GM12878 (cell line): ENCODE data around the gene COL23A1. TPM values are rescaled to one million over a fixed set of nuclear protein-coding genes. Genes with fewer than 3 reads are reported as not detected.

Experiments used
- ATAC-seq: fragments of 200-7000 bp; cut with Tn5 transposase; 3 replicates; pipeline ENCODE4 v1.9.1; 2020; ENCODE audit warnings: mild to moderate bottlenecking, moderate library complexity
- BruUV-seq: library from RNA; stranded (reverse); fragments of 400-500 nt; replicated peaks from 2 replicates; lab custom pipeline; 2021; lab: Mats Ljungman, UMichigan
- CTCF ChIA-PET: fragments of 300-600 bp; sonication (Branson Sonifier 250); formaldehyde crosslinking; extraction: SDS; loops from one replicate; lab custom pipeline; 2021; ENCODE audit warnings: inconsistent platforms; lab: Yijun Ruan, JAX
- POLR2A ChIA-PET: fragments of 350-600 bp; formaldehyde crosslinking; extraction: SDS; loops from one replicate; lab custom pipeline; 2021; ENCODE audit warnings: inconsistent platforms; lab: Charles Lee
- RAD21 ChIA-PET: fragments of 300-600 bp; sonication (Branson Sonifier 250); formaldehyde crosslinking; loops from one replicate; lab custom pipeline; 2023; ENCODE audit warnings: antibody characterized with exemption; ENCODE audit not compliant: unreplicated experiment; lab: Charles Lee
- SMC1A ChIA-PET: fragments of 300-600 bp; sonication (Branson Sonifier 250); formaldehyde crosslinking; loops from one replicate; lab custom pipeline; 2023; ENCODE audit not compliant: unreplicated experiment, uncharacterized antibody; lab: Charles Lee
- DNase-seq: peaks from one replicate; pipeline ENCODE4 v3.0.0-alpha.2; 2011; ENCODE audit warnings: low read depth, low spot score
- FAIRE-seq: peaks from 3 replicates; lab custom pipeline; 2011; peaks lifted over from hg19 to GRCh38; lab: Jason Lieb, UNC
- H2AFZ ChIP-seq: 2 replicates; pipeline ENCODE4 v1.6.0; 2011; ENCODE audit warnings: low read depth, low read length, control low read depth; ENCODE audit not compliant: control insufficient read depth
- H3K27ac ChIP-seq: 2 replicates; pipeline ENCODE4 v1.5.1; 2011; ENCODE audit warnings: control low read depth; ENCODE audit not compliant: control insufficient read depth, insufficient read depth
- H3K27me3 ChIP-seq, 2 experiments: replicated peaks in 1 of 2; 2 replicates each; pipeline versions ENCODE4 v1.6.0 to v1.6.1; 2011; ENCODE audit warnings: low read length in 1 of 2; ENCODE audit not compliant: control insufficient read depth in 2 of 2, insufficient read depth in 2 of 2
- H3K36me3 ChIP-seq, 2 experiments: 2 replicates each; pipeline ENCODE4 v1.5.1; 2011; ENCODE audit warnings: low read length in 1 of 2; ENCODE audit not compliant: control insufficient read depth in 2 of 2, insufficient read depth in 2 of 2
- H3K4me1 ChIP-seq: 2 replicates; pipeline ENCODE4 v1.6.1; 2011; ENCODE audit warnings: mild to moderate bottlenecking, low read length, moderate library complexity, mixed read lengths; ENCODE audit not compliant: control insufficient read depth, insufficient read depth
- H3K4me2 ChIP-seq: 2 replicates; pipeline ENCODE4 v1.6.0; 2011; ENCODE audit warnings: control low read depth; ENCODE audit not compliant: control insufficient read depth, insufficient read depth
- H3K4me3 ChIP-seq: fragments of 200-600 bp; sonication (generic); 2 replicates; pipeline ENCODE4 v1.5.1; 2016
- H3K79me2 ChIP-seq: 2 replicates; pipeline ENCODE4 v1.6.0; 2011; ENCODE audit warnings: low read length; ENCODE audit not compliant: control insufficient read depth, insufficient read depth
- H3K9ac ChIP-seq: 2 replicates; pipeline ENCODE4 v1.8.0; 2011; ENCODE audit warnings: low read length, control low read depth, mixed read lengths; ENCODE audit not compliant: control insufficient read depth, insufficient read depth
- H3K9me3 ChIP-seq: replicated peaks from 3 replicates; pipeline ENCODE4 v1.5.1; 2011; ENCODE audit warnings: mild to moderate bottlenecking, low read length; ENCODE audit not compliant: control insufficient read depth, insufficient read depth
- H4K20me1 ChIP-seq: 2 replicates; pipeline ENCODE4 v1.6.0; 2011; ENCODE audit not compliant: control insufficient read depth, insufficient read depth
- BACH1 ChIP-seq: fragments of 450-650 bp; IDR thresholded peaks from 2 replicates; pipeline ENCODE4 v1.6.1; 2017; ENCODE audit warnings: mild to moderate bottlenecking, borderline replicate concordance
- BCL11A ChIP-seq: IDR thresholded peaks from 2 replicates; pipeline ENCODE4 v1.6.1; 2011; ENCODE audit warnings: low read depth, low read length
- DPF2 ChIP-seq: fragments of 450-650 bp; IDR thresholded peaks from 2 replicates; pipeline ENCODE4 v1.6.1; 2017; ENCODE audit warnings: mild to moderate bottlenecking
- HDAC6 ChIP-seq: fragments of 200-600 bp; sonication (generic); IDR thresholded peaks from one replicate; pipeline ENCODE4 v1.8.0; 2017; ENCODE audit warnings: antibody characterized with exemption; ENCODE audit not compliant: unreplicated experiment
- IKZF1 ChIP-seq: fragments of 450-650 bp; conservative IDR thresholded peaks from 2 replicates; pipeline ENCODE4 v1.6.1; 2017; ENCODE audit warnings: antibody characterized with exemption, mild to moderate bottlenecking
- MTA3 ChIP-seq: IDR thresholded peaks from 2 replicates; pipeline ENCODE4 v1.6.1; 2012; ENCODE audit warnings: low read length, inconsistent platforms, borderline replicate concordance
- POLR2A ChIP-seq: IDR thresholded peaks from 2 replicates; pipeline ENCODE4 v1.6.1; 2011; ENCODE audit warnings: low read depth, mild to moderate bottlenecking, low read length
- SMAD5 ChIP-seq: IDR thresholded peaks from 2 replicates; pipeline ENCODE4 v1.6.1; 2016; ENCODE audit warnings: antibody characterized with exemption, low read depth
- SMARCA5 ChIP-seq: fragments of 450-650 bp; IDR thresholded peaks from 2 replicates; pipeline ENCODE4 v1.6.1; 2017; ENCODE audit warnings: mild to moderate bottlenecking
- SREBF1 ChIP-seq: IDR thresholded peaks from 2 replicates; pipeline ENCODE4 v1.6.1; 2012; ENCODE audit warnings: mild to moderate bottlenecking, low read length
- YBX1 ChIP-seq: fragments of 450-650 bp; IDR thresholded peaks from 2 replicates; pipeline ENCODE4 v1.6.1; 2016; ENCODE audit warnings: antibody characterized with exemption
- ZNF24 ChIP-seq: fragments of 450-650 bp; IDR thresholded peaks from 2 replicates; pipeline ENCODE4 v1.6.1; 2017; ENCODE audit warnings: antibody characterized with exemption, mild to moderate bottlenecking
- WGBS: methylation state at CpG from one replicate; pipeline ENCODE4 v1.1.6; 2016; ENCODE audit warnings: low lambda C conversion rate; ENCODE audit not compliant: insufficient replicate concordance, insufficient coverage; ENCODE audit errors: missing lambda C conversion rate; 5-methylcytosine and 5-hydroxymethylcytosine counted together
- in situ Hi-C: fragments of 300-500 bp; cut with MboI; formaldehyde crosslinking; loops from 9 replicates; pipeline ENCODE4 v1.14.3; 2018; ENCODE audit warnings: mixed read lengths
- intact Hi-C: fragments of 100-400 bp; cut with micrococcal nuclease; formaldehyde crosslinking; loops from one replicate; pipeline ENCODE4 v1.14.2; 2022; ENCODE audit not compliant: unreplicated experiment
- polyA plus RNA-seq, 11 experiments: library from polyadenylated mRNA; depleted of rRNA in 4 of 11; unstranded in 6 of 11; stranded (reverse) in 5 of 11; fragments of >200 nt; fragmentation: Nextera tagmentation in 4 of 11; fragmentation: Illumina TruSeq in 1 of 11; extraction: Ambion mirVana in 4 of 11; extraction: Trizol in 1 of 11; gene quantifications; 1 replicate in 1 of 11; 2 replicates in 10 of 11; pipeline versions ENCODE4 v1.2.1 to v1.2.3, GENCODE V29; 2011 to 2016; ENCODE audit warnings: inconsistent platforms in 2 of 11, missing spikeins in 2 of 11, low read depth in 1 of 11
- total RNA-seq, 4 experiments: library from RNA; depleted of rRNA in 3 of 4; stranded (reverse); fragments of >200 nt in 3 of 4; fragmentation: Illumina TruSeq in 1 of 4; extraction: Trizol in 1 of 4; gene quantifications; 2 replicates each; pipeline versions ENCODE4 v1.2.1 to v1.2.3, GENCODE V29; 2013 to 2021
- TF ChIP-seq, protein P1 (sequence below): IDR thresholded peaks from 2 replicates; pipeline ENCODE4 v1.6.1; 2012; ENCODE audit warnings: low read depth, low read length, improper control_type of control experiment

Gene COL23A1
- total and polyA plus RNA-seq, 10 of the 15 experiments (the other 5 are each of a cell fraction or from before 2014, with no cell fraction given): 0.03 to 0.83 (median 0.09) TPM; not detected in 5

DNA sequence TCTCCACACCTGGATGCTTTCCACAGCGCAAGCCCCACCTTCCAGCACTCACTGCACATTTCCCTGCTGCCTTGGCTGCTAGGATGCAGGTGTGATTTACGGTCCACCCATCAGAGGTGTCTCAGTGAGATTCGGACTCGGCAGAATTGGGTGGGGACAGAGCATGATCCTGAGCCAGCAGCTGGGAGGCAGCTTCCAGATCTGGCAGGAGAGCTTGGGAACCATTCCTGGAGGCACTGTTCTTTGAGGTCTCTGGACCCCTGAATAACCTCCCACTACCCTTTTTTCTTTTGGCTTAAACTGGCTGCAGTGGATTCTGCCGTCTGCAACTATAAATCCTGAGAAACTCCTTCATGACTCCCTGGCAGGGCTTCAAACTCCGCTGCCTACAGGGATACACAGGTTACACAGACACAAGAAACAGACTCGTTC lies 258.0 kb downstream of the COL23A1 start (continued):
- TF ChIP-seq SMAD5 (no peak), IKZF1 (no peak), SMARCA5 (no peak), YBX1 (no peak), BCL11A (no peak), MTA3 (no peak)
- TF ChIP-seq, protein P1, sequence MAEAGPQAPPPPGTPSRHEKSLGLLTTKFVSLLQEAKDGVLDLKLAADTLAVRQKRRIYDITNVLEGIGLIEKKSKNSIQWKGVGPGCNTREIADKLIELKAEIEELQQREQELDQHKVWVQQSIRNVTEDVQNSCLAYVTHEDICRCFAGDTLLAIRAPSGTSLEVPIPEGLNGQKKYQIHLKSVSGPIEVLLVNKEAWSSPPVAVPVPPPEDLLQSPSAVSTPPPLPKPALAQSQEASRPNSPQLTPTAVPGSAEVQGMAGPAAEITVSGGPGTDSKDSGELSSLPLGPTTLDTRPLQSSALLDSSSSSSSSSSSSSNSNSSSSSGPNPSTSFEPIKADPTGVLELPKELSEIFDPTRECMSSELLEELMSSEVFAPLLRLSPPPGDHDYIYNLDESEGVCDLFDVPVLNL: no peak

DNA sequence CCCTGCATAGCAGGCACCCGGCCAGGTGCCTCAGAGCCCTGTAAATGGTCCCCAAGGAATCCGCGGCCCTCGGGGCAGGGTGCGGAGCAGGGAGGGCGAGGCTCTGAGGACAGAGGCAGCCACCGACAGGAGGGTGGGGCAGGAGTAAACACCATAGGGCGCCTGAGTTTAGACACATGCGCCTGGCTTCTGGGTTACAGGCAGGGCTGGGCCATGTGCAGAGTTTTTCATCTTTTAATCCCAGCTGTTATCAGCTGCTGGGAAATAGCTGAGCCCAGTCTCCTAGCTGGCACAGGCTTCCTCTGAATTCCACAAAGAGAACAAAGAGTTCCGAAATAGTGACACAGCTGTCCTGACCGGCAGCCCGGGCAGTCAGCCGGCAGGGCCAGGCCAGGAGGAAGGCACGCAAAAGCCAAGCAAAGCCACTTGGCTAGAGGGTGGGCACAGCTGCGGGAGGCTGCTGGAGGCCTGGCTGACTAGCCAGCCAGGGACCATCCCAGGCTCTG lies 258.6 kb downstream of the COL23A1 start:
- Histone ChIP-seq H3K27ac (no peak overlapping the region), H3K4me3 (no peak overlapping the region), H4K20me1 (no peaks in the 10 kb centered on the region), H3K4me1 (no peaks in the 10 kb centered on the region), H2AFZ (no peak overlapping the region), H3K27me3 (no peaks in the 10 kb centered on the region), H3K9me3 (no peaks in the 10 kb centered on the region), H3K9ac (no peak overlapping the region), H3K79me2 (no peaks in the 10 kb centered on the region), H3K36me3 (no peaks in the 10 kb centered on the region), H3K4me2 (no peak overlapping the region)
- ATAC-seq: no peak
- FAIRE-seq: no peak
- SMC1A ChIA-PET: no interaction called here
- in situ Hi-C loops: no loop called here
- WGBS: 61% methylated on average over 15 of the region's 15 CpGs
- no TSS peak for BruUV-seq
- RAD21 ChIA-PET: no interaction called here
- no peak for TF ChIP-seq SREBF1
- no peak for TF ChIP-seq POLR2A
- TF ChIP-seq ZNF24: no peak
- no peak for TF ChIP-seq HDAC6
- TF ChIP-seq DPF2: no peak
- TF ChIP-seq BACH1: no peak
- CTCF ChIA-PET: no interaction called here
- POLR2A ChIA-PET: no interaction called here
- intact Hi-C loops: no loop called here
- no peak for DNase-seq
